ENCODE measurements around the gene CHSY3.
"Not testable (repeated sequence)": the region's sequence is repeated elsewhere in the genome, so short reads cannot be mapped to it uniquely, and the experiment has no call there.

The CHSY3 gene

DNA sequence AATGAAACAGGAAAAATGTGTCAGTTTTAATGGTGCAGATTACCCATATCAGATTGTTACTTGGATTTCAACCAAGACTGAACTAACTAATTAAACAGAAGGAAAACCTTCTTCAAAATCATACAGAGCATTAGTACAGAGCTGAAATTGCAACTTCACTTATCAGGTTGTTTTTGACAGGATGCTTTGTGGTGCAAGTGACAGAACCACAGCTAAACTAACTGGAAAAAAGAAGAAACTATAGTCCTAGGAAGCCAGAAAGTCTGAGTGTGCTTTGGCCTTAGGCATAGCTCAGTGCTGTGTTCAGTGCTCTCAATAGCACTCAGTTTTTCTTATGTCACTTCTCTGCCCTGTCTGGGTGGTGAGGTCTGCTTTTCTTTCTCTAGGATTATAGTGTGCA is 267.4 kb downstream of the CHSY3 start:
- Histone ChIP-seq H3K9me3 (ENCODE audit: control insufficient read depth, insufficient read depth, low read length) (no peaks in the 10 kb centered on the region), H3K27me3 (ENCODE audit: control insufficient read depth, insufficient read depth, low read length) (no peaks in the 10 kb centered on the region)

DNA sequence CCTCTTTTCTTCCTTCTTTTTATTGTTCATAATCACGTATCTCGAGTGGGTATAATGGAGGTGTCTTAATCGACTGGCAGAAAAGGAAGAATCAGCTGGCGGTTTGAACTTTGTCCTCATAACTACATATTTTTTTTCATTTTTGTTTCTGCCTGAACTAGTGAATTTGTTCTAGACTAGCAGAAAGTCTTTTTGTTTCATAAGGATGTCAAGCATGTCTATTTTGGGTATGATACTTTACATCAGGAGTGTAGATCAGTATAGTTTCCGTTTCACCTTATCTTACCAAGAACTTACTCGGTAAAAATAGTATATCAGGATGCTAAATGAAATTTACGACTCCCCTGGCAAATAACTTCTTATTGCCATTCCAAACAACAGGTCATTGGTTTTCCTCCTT is 278.9 kb downstream of the CHSY3 start:
- no peak overlapping the region for H3K9ac ChIP-seq (ENCODE audit: low read depth, low read length)
- H3K36me3 ChIP-seq (ENCODE audit: control insufficient read depth, insufficient read depth, low read length), result no peaks in the 10 kb centered on the region
- no peaks in the 10 kb centered on the region for H3K9me3 ChIP-seq (ENCODE audit: control insufficient read depth, insufficient read depth, low read length)
- no peaks in the 10 kb centered on the region for H3K27me3 ChIP-seq (ENCODE audit: control insufficient read depth, insufficient read depth, low read length)
- H3K4me3 ChIP-seq (ENCODE audit: low read depth, low read length), result no peak overlapping the region
- H3K4me1 ChIP-seq (ENCODE audit: control insufficient read depth, insufficient read depth, low read length), result no peaks in the 10 kb centered on the region

More for the DNA sequence above, 267.4 kb downstream of the CHSY3 start:
- H3K4me3 ChIP-seq (ENCODE audit: low read depth, low read length), result no peak overlapping the region
- no peak overlapping the region for H3K9ac ChIP-seq (ENCODE audit: low read depth, low read length)
- H3K4me1 ChIP-seq (ENCODE audit: control insufficient read depth, insufficient read depth, low read length), result peaks cover 9% of the 10 kb centered on the region
- no peaks in the 10 kb centered on the region for H3K36me3 ChIP-seq (ENCODE audit: control insufficient read depth, insufficient read depth, low read length)

DNA sequence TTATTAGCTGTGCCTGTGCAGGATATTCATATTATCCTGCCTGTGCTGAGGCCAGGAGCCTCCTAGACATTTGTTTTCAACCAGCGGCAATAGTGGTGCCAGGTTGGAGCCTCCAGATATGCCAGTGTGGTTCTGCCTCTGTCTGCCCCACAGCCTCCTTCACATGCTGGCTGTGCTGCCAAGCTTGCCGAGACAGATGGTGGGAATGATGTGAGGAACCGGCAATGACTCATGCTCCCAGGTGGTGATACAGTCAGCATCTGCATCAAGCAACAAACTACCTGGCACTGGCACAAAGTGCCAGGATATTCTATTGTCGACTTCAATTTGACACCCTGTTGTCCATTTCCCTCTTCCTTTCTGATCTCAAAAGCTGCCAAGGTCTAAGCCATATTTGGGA is 285.7 kb downstream of the CHSY3 start:
- Histone ChIP-seq H3K4me1 (ENCODE audit: control insufficient read depth, insufficient read depth, low read length) (no peaks in the 10 kb centered on the region), H3K36me3 (ENCODE audit: control insufficient read depth, insufficient read depth, low read length) (no peaks in the 10 kb centered on the region), H3K4me3 (ENCODE audit: low read depth, low read length) (no peak overlapping the region), H3K9ac (ENCODE audit: low read depth, low read length) (no peak overlapping the region), H3K27me3 (ENCODE audit: control insufficient read depth, insufficient read depth, low read length) (no peaks in the 10 kb centered on the region), H3K9me3 (ENCODE audit: control insufficient read depth, insufficient read depth, low read length) (no peaks in the 10 kb centered on the region)

DNA sequence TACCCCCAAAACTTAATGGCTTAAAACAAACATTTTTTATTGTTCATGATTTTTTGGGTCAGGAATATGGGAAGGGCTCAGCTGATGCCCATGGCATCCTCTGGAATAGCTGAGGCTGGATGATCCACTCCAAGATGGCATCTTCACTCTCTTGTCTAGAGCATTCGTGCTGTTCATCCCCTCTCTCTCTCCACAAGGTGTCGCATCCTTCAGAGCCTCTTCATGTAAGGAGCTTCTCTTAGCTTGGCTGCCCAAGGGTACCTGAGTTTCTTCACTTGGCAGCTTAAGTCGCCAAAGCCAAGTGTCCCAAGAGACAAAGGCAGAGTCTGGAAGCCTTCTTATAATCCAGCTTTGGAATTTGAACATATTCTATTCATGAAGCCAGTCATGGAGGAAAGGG is 294.7 kb downstream of the CHSY3 start:
- Histone ChIP-seq H3K36me3 (ENCODE audit: control insufficient read depth, insufficient read depth, low read length) (no peaks in the 10 kb centered on the region), H3K27me3 (ENCODE audit: control insufficient read depth, insufficient read depth, low read length) (no peaks in the 10 kb centered on the region), H3K9ac (ENCODE audit: low read depth, low read length) (no peak overlapping the region), H3K4me3 (ENCODE audit: low read depth, low read length) (no peak overlapping the region), H3K4me1 (ENCODE audit: control insufficient read depth, insufficient read depth, low read length) (no peaks in the 10 kb centered on the region), H3K9me3 (ENCODE audit: control insufficient read depth, insufficient read depth, low read length) (no peaks in the 10 kb centered on the region)

DNA sequence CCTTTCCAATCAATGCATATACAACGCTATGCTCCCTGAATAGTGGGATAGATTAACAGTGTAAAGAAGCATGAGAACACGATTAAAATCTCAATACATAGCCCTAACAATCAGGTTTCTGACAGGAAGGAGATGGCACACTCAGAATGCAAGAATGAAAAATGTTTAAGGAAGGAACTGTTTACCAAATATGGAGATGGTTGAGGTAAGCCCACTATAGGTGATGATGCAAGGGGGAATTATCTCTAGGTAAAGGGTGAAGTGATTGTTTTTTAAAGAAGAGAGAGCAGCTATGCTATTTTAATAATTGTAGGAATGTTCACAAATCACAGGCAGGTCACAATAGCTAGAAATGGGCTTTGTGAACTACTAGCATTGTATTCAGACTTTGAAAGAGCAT is 302.4 kb downstream of the CHSY3 start:
- H3K4me1 ChIP-seq (ENCODE audit: control insufficient read depth, insufficient read depth, low read length), result no peaks in the 10 kb centered on the region
- H3K4me3 ChIP-seq (ENCODE audit: low read depth, low read length), result no peak overlapping the region
- H3K9ac ChIP-seq (ENCODE audit: low read depth, low read length), result no peak overlapping the region
- no peaks in the 10 kb centered on the region for H3K9me3 ChIP-seq (ENCODE audit: control insufficient read depth, insufficient read depth, low read length)
- H3K27me3 ChIP-seq (ENCODE audit: control insufficient read depth, insufficient read depth, low read length), result no peaks in the 10 kb centered on the region
- H3K36me3 ChIP-seq (ENCODE audit: control insufficient read depth, insufficient read depth, low read length), result no peaks in the 10 kb centered on the region

DNA sequence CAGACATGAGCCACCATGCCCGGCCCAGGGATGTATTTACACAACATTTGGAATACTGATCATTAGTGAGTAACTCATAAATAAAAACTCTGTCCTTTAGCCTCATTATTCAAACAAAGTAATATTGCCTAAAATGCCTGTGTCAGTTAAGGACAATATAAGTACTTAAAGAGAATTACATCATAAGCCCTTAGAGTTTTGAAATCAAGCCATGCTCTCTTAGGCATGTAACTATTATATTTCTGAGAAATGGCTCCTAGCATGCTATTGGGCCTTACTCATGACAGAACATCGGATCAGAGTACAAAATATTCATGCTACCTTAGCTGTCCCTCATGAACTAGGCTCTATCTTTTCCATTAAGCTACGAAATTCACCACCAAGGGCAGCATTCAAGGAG is 309.3 kb downstream of the CHSY3 start:
- Histone ChIP-seq H3K27me3 (ENCODE audit: control insufficient read depth, insufficient read depth, low read length) (no peaks in the 10 kb centered on the region), H3K4me1 (ENCODE audit: control insufficient read depth, insufficient read depth, low read length) (no peaks in the 10 kb centered on the region), H3K9me3 (ENCODE audit: control insufficient read depth, insufficient read depth, low read length) (no peaks in the 10 kb centered on the region), H3K4me3 (ENCODE audit: low read depth, low read length) (no peak overlapping the region), H3K9ac (ENCODE audit: low read depth, low read length) (no peak overlapping the region), H3K36me3 (ENCODE audit: control insufficient read depth, insufficient read depth, low read length) (no peaks in the 10 kb centered on the region)

DNA sequence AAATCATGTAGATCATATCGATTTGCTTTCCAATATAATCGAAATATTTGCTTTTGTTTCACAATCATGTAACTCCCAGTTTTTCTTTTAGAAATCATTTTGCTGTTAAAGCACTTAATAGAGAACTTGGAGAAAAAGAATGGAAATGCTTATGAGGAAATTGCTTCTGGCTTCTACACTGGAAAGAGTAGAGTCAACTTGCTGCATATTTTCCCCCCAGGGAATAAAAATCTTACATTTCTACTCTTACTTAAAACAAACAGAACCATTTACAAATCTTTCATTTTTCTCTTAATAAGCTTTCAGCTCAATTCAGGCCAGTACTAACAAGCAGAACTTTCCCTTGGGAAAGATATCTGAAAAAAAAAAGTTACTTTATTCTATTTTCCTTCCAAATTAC is 312.0 kb downstream of the CHSY3 start:
- Histone ChIP-seq H3K9me3 (ENCODE audit: control insufficient read depth, insufficient read depth, low read length) (no peaks in the 10 kb centered on the region), H3K27me3 (ENCODE audit: control insufficient read depth, insufficient read depth, low read length) (no peaks in the 10 kb centered on the region), H3K4me3 (ENCODE audit: low read depth, low read length) (no peak overlapping the region), H3K4me1 (ENCODE audit: control insufficient read depth, insufficient read depth, low read length) (no peaks in the 10 kb centered on the region), H3K36me3 (ENCODE audit: control insufficient read depth, insufficient read depth, low read length) (no peaks in the 10 kb centered on the region), H3K9ac (ENCODE audit: low read depth, low read length) (no peak overlapping the region)

DNA sequence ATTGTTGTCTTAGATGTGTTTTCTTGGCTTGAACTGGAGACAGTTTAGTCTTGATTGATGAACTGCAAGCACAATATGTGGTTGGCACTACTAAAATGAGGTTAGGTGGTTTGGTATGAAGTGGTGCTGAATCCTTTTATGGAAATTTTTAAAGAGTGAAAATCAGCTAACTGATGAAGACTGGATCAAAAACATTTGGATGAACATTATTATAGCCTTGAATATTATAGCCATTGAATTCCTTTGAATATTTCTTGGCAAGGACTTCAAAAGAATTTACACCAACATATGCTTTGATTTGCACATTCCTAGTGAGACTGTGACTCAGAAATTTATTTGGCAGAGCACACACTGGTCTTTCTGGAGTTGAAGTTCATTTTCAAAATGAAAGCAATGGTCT is 318.3 kb downstream of the CHSY3 start:
- Histone ChIP-seq H3K4me1 (ENCODE audit: control insufficient read depth, insufficient read depth, low read length) (no peaks in the 10 kb centered on the region), H3K27me3 (ENCODE audit: control insufficient read depth, insufficient read depth, low read length) (no peaks in the 10 kb centered on the region), H3K9ac (ENCODE audit: low read depth, low read length) (no peak overlapping the region), H3K36me3 (ENCODE audit: control insufficient read depth, insufficient read depth, low read length) (no peaks in the 10 kb centered on the region), H3K9me3 (ENCODE audit: control insufficient read depth, insufficient read depth, low read length) (no peaks in the 10 kb centered on the region), H3K4me3 (ENCODE audit: low read depth, low read length) (no peak overlapping the region)

DNA sequence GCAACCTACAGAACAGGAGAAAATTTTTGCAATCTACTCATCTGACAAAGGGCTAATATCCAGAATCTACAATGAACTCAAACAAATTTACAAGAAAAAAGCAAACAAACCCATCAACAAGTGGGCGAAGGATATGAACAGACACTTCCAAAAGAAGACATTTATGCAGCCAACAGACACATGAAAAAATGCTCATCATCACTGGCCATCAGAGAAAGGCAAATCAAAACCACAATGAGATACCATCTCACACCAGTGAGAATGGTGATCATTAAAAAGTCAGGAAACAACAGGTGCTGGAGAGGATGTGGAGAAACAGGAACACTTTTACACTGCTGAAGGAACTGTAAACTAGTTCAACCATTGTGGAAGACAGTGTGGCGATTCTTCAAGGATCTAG is 322.3 kb downstream of the CHSY3 start:
- H3K27me3 ChIP-seq (ENCODE audit: control insufficient read depth, insufficient read depth, low read length); H3K9ac ChIP-seq (ENCODE audit: low read depth, low read length); H3K4me1 ChIP-seq (ENCODE audit: control insufficient read depth, insufficient read depth, low read length); H3K36me3 ChIP-seq (ENCODE audit: control insufficient read depth, insufficient read depth, low read length); H3K4me3 ChIP-seq (ENCODE audit: low read depth, low read length); H3K9me3 ChIP-seq (ENCODE audit: control insufficient read depth, insufficient read depth, low read length): not testable (repeated sequence)

DNA sequence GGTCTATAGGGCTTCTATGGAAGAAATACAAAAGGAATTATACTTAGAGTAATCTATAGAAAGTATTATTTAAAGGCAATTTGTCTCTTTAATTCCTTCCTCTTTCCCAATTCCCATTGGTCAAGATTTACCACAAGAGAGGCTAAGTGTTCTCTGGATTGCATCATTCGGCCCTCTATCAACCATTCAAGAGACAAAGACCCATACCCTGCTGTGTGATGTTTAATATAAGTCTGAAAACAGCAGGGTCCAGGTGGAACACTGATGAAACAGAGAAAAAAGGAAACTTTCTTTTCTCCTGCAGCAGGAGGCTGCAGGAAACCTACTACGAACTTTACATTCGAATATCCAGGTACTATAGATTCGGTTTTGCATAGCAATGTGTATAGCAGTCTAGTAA is 323.4 kb downstream of the CHSY3 start:
- no peaks in the 10 kb centered on the region for H3K9me3 ChIP-seq (ENCODE audit: control insufficient read depth, insufficient read depth, low read length)
- no peaks in the 10 kb centered on the region for H3K4me1 ChIP-seq (ENCODE audit: control insufficient read depth, insufficient read depth, low read length)
- H3K27me3 ChIP-seq (ENCODE audit: control insufficient read depth, insufficient read depth, low read length), result no peaks in the 10 kb centered on the region
- H3K4me3 ChIP-seq (ENCODE audit: low read depth, low read length), result no peak overlapping the region
- H3K36me3 ChIP-seq (ENCODE audit: control insufficient read depth, insufficient read depth, low read length), result no peaks in the 10 kb centered on the region
- no peak overlapping the region for H3K9ac ChIP-seq (ENCODE audit: low read depth, low read length)

DNA sequence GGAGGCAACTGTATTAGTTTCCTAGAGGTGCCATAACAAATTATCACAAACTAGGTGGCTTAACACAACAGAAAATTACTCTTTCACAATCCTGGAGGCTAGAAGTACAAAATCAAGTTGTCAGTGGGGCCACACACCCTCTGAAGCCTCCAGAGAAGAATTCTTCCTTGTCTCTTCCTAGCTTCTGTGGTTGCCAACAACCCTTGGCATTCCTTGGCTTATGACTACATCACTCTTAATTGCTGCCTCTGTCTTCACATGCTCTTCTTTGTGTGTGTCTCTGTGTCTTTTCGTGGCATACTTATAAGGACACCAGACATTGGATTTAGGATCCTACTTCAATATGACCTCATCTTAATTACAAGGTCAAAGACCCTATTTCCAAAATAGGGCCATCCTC is 327.5 kb downstream of the CHSY3 start:
- Histone ChIP-seq H3K36me3 (ENCODE audit: control insufficient read depth, insufficient read depth, low read length) (no peaks in the 10 kb centered on the region), H3K9me3 (ENCODE audit: control insufficient read depth, insufficient read depth, low read length) (no peaks in the 10 kb centered on the region), H3K4me1 (ENCODE audit: control insufficient read depth, insufficient read depth, low read length) (no peaks in the 10 kb centered on the region), H3K9ac (ENCODE audit: low read depth, low read length) (no peak overlapping the region), H3K4me3 (ENCODE audit: low read depth, low read length) (no peak overlapping the region), H3K27me3 (ENCODE audit: control insufficient read depth, insufficient read depth, low read length) (no peaks in the 10 kb centered on the region)

DNA sequence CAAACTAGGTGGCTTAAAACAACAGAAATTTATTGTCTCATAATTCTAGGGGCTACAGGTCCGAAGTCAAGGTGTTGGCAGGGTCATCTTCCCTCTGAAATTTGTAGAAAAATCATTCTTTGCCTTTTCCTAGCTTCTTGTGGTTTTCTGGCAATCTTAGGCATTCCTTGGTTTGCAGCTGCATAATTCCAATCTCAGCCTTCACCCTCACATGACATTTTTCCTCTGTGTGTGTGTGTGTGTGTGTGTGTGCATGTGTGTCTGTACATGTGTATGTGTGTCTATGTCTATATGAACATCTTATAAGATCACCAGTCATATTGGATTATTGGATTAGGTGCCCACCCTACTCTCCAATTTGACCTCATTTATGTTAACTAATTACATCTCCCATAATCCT is 330.6 kb downstream of the CHSY3 start:
- Histone ChIP-seq H3K4me1 (ENCODE audit: control insufficient read depth, insufficient read depth, low read length) (no peaks in the 10 kb centered on the region), H3K36me3 (ENCODE audit: control insufficient read depth, insufficient read depth, low read length) (no peaks in the 10 kb centered on the region), H3K9me3 (ENCODE audit: control insufficient read depth, insufficient read depth, low read length) (no peaks in the 10 kb centered on the region), H3K27me3 (ENCODE audit: control insufficient read depth, insufficient read depth, low read length) (no peaks in the 10 kb centered on the region), H3K9ac (ENCODE audit: low read depth, low read length) (no peak overlapping the region), H3K4me3 (ENCODE audit: low read depth, low read length) (no peak overlapping the region)
